ENCODE data around the gene C2CD2. TPM values are rescaled to one million over a fixed set of nuclear protein-coding genes. Genes with fewer than 3 reads are reported as not detected.

C2CD2 gene
- total RNA-seq, 6 experiments from 2014 or later, result 7.3 to 11.4 (median 8.3) TPM

- Histone ChIP-seq H3K36me3 (no peaks in the 10 kb centered on the region), H3K4me1 (no peaks in the 10 kb centered on the region), H3K27me3 (no peaks in the 10 kb centered on the region), H3K27ac (no peak overlapping the region), H3K9me3 (no peaks in the 10 kb centered on the region), H3K4me3 (no peak overlapping the region)
- 86% methylated on average over 8 of the region's 21 CpGs for WGBS (ENCODE audit: insufficient coverage, low coverage, low lambda C conversion rate, missing lambda C conversion rate)
- no peak for TF ChIP-seq POLR2A (IDR thresholded peaks at IDR 0.05)
- TF ChIP-seq CTCF (IDR thresholded peaks at IDR 0.05), result no peak
- intact Hi-C loops (cut with DNase I), result no loop called here
- ATAC-seq (no peak), DNase-seq (no peak)
Observed at GRCh38 chr21:41847066-41847804, 106.6 kb downstream of the C2CD2 start.

GRCh38 chr21:41846536-41846935, 107.3 kb downstream of the C2CD2 start:
- intact Hi-C loops (cut with DNase I), result no loop called here
- WGBS (ENCODE audit: insufficient coverage, low coverage, low lambda C conversion rate, missing lambda C conversion rate), result 75% methylated on average over 4 of the region's 7 CpGs
- H3K27me3 ChIP-seq, result no peaks in the 10 kb centered on the region
- peaks cover 0 to 4% (median 0%) of the 10 kb centered on the region in 4 donors for H3K9me3 ChIP-seq
- no peaks in the 10 kb centered on the region for H3K36me3 ChIP-seq
- no peak overlapping the region for H3K27ac ChIP-seq
- DNase-seq (no peak), ATAC-seq (no peak)
- TF ChIP-seq CTCF (IDR thresholded peaks at IDR 0.05), result no peak
- no peak for TF ChIP-seq POLR2A (IDR thresholded peaks at IDR 0.05)
- no peaks in the 10 kb centered on the region for H3K4me1 ChIP-seq
- no peak overlapping the region for H3K4me3 ChIP-seq

GRCh38 chr21:41846033-41846317, 107.8 kb downstream of the C2CD2 start:
- TF ChIP-seq CTCF (IDR thresholded peaks at IDR 0.05) (no peak), POLR2A (IDR thresholded peaks at IDR 0.05) (no peak)
- WGBS (ENCODE audit: insufficient coverage, low coverage, low lambda C conversion rate, missing lambda C conversion rate), result 95% methylated on average over 4 of the region's 6 CpGs
- Histone ChIP-seq H3K4me1 (no peaks in the 10 kb centered on the region), H3K4me3 (no peak overlapping the region), H3K27me3 (no peaks in the 10 kb centered on the region), H3K27ac (no peak overlapping the region), H3K36me3 (no peaks in the 10 kb centered on the region), H3K9me3 (peaks cover 0 to 9% (median 0%) of the 10 kb centered on the region in 4 donors)
- DNase-seq (no peak), ATAC-seq (no peak)
- intact Hi-C loops (cut with DNase I), result no loop called here

- Histone ChIP-seq H3K27ac (no peak overlapping the region), H3K27me3 (no peaks in the 10 kb centered on the region), H3K9me3 (peaks cover 0 to 9% (median 0%) of the 10 kb centered on the region in 4 donors), H3K4me3 (no peak overlapping the region), H3K4me1 (no peaks in the 10 kb centered on the region), H3K36me3 (no peaks in the 10 kb centered on the region)
- ATAC-seq, result no peak
- WGBS (ENCODE audit: insufficient coverage, low coverage, low lambda C conversion rate, missing lambda C conversion rate), result 78% methylated on average over 9 of the region's 21 CpGs
- no peak for DNase-seq
- intact Hi-C loops (cut with DNase I), result no loop called here
- TF ChIP-seq CTCF (IDR thresholded peaks at IDR 0.05) (no peak), POLR2A (IDR thresholded peaks at IDR 0.05) (no peak)
Observed at GRCh38 chr21:41845310-41846032, 108.3 kb downstream of the C2CD2 start.

All from right lobe of liver (tissue), 6 donors.